Measurements from ENCODE around the gene RPGRIP1L. TPM values are rescaled to one million over a fixed set of nuclear protein-coding genes. Genes with fewer than 3 reads are reported as not detected.

The RPGRIP1L gene
- total RNA-seq, 1 experiment from 2014 or later, result 13.1 TPM

- in situ Hi-C loops (cut with HindIII; ENCODE audit: low pct_unique_long_range_greater_than_20kb, low sequenced_read_pairs), result no loop called here
- no peak for DNase-seq (ENCODE audit: low read depth)
These were observed 81.3 kb downstream of the RPGRIP1L start for GRCh38 chr16:53622315-53622714.

GRCh38 chr16:53620476-53620875, 83.2 kb downstream of the RPGRIP1L start:
- DNase-seq (ENCODE audit: low read depth), result no peak
- in situ Hi-C loops (cut with HindIII; ENCODE audit: low pct_unique_long_range_greater_than_20kb, low sequenced_read_pairs), result no loop called here

GRCh38 chr16:53619235-53619634, 84.4 kb downstream of the RPGRIP1L start:
- no peak for DNase-seq (ENCODE audit: low read depth)
- in situ Hi-C loops (cut with HindIII; ENCODE audit: low pct_unique_long_range_greater_than_20kb, low sequenced_read_pairs), result no loop called here

- no peak for DNase-seq (ENCODE audit: low read depth)
- in situ Hi-C loops (cut with HindIII; ENCODE audit: low pct_unique_long_range_greater_than_20kb, low sequenced_read_pairs), result no loop called here
These were observed 89.3 kb downstream of the RPGRIP1L start for GRCh38 chr16:53614346-53614745.

GRCh38 chr16:53612003-53612402, 91.7 kb downstream of the RPGRIP1L start:
- in situ Hi-C loops (cut with HindIII; ENCODE audit: low pct_unique_long_range_greater_than_20kb, low sequenced_read_pairs), result no loop called here
- DNase-seq (ENCODE audit: low read depth), result no peak

- in situ Hi-C loops (cut with HindIII; ENCODE audit: low pct_unique_long_range_greater_than_20kb, low sequenced_read_pairs), result no loop called here
- DNase-seq (ENCODE audit: low read depth), result no peak
These were observed 92.4 kb downstream of the RPGRIP1L start for GRCh38 chr16:53611179-53611696.

GRCh38 chr16:53609536-53609935, 94.1 kb downstream of the RPGRIP1L start:
- in situ Hi-C loops (cut with HindIII; ENCODE audit: low pct_unique_long_range_greater_than_20kb, low sequenced_read_pairs), result no loop called here
- no peak for DNase-seq (ENCODE audit: low read depth)

- DNase-seq (ENCODE audit: low read depth), result no peak
- in situ Hi-C loops (cut with HindIII; ENCODE audit: low pct_unique_long_range_greater_than_20kb, low sequenced_read_pairs), result no loop called here
These were observed 95.6 kb downstream of the RPGRIP1L start for GRCh38 chr16:53608094-53608493.

- no peak for DNase-seq (ENCODE audit: low read depth)
- in situ Hi-C loops (cut with HindIII; ENCODE audit: low pct_unique_long_range_greater_than_20kb, low sequenced_read_pairs), result no loop called here
These were observed 97.7 kb downstream of the RPGRIP1L start for GRCh38 chr16:53605831-53606400.

GRCh38 chr16:53605356-53605755, 98.3 kb downstream of the RPGRIP1L start:
- DNase-seq (ENCODE audit: low read depth), result no peak
- in situ Hi-C loops (cut with HindIII; ENCODE audit: low pct_unique_long_range_greater_than_20kb, low sequenced_read_pairs), result no loop called here

GRCh38 chr16:53601961-53602360, 101.7 kb downstream of the RPGRIP1L start:
- no peak for DNase-seq (ENCODE audit: low read depth)
- in situ Hi-C loops (cut with HindIII; ENCODE audit: low pct_unique_long_range_greater_than_20kb, low sequenced_read_pairs), result no loop called here

GRCh38 chr16:53600616-53601015, 103.0 kb downstream of the RPGRIP1L start:
- in situ Hi-C loops (cut with HindIII; ENCODE audit: low pct_unique_long_range_greater_than_20kb, low sequenced_read_pairs), result no loop called here
- DNase-seq (ENCODE audit: low read depth), result no peak

- DNase-seq (ENCODE audit: low read depth), result no peak
These were observed 103.5 kb downstream of the RPGRIP1L start for GRCh38 chr16:53600126-53600525.

GRCh38 chr16:53599548-53599947, 104.1 kb downstream of the RPGRIP1L start:
- in situ Hi-C loops (cut with HindIII; ENCODE audit: low pct_unique_long_range_greater_than_20kb, low sequenced_read_pairs), result no loop called here
- DNase-seq (ENCODE audit: low read depth), result no peak

More at GRCh38 chr16:53600126-53600525, 103.5 kb downstream of the RPGRIP1L start:
- in situ Hi-C loops (cut with HindIII; ENCODE audit: low pct_unique_long_range_greater_than_20kb, low sequenced_read_pairs), result no loop called here

- no peak for DNase-seq (ENCODE audit: low read depth)
- in situ Hi-C loops (cut with HindIII; ENCODE audit: low pct_unique_long_range_greater_than_20kb, low sequenced_read_pairs), result no loop called here
These were observed 105.0 kb downstream of the RPGRIP1L start for GRCh38 chr16:53598511-53599275.

GRCh38 chr16:53597776-53598175, 105.9 kb downstream of the RPGRIP1L start:
- in situ Hi-C loops (cut with HindIII; ENCODE audit: low pct_unique_long_range_greater_than_20kb, low sequenced_read_pairs), result no loop called here
- no peak for DNase-seq (ENCODE audit: low read depth)

- DNase-seq (ENCODE audit: low read depth), result no peak
- in situ Hi-C loops (cut with HindIII; ENCODE audit: low pct_unique_long_range_greater_than_20kb, low sequenced_read_pairs), result no loop called here
These were observed 115.5 kb downstream of the RPGRIP1L start for GRCh38 chr16:53588081-53588648.

- in situ Hi-C loops (cut with HindIII; ENCODE audit: low pct_unique_long_range_greater_than_20kb, low sequenced_read_pairs), result no loop called here
- no peak for DNase-seq (ENCODE audit: low read depth)
These were observed 120.3 kb downstream of the RPGRIP1L start for GRCh38 chr16:53583401-53583800.

GRCh38 chr16:53581784-53582183, 121.9 kb downstream of the RPGRIP1L start:
- no peak for DNase-seq (ENCODE audit: low read depth)
- in situ Hi-C loops (cut with HindIII; ENCODE audit: low pct_unique_long_range_greater_than_20kb, low sequenced_read_pairs), result no loop called here

All from Caki2 (cell line).